Erythroblast (primary cell): Measurements from ENCODE around the gene IPO5.

Experiments
- GATA1 ChIP-seq: IDR thresholded peaks from 2 replicates; pipeline ENCODE4 v1.6.1; 2011; ENCODE audit warnings: low read depth, mild to moderate bottlenecking, control low read depth, low read length, moderate library complexity
- POLR2A ChIP-seq: IDR thresholded peaks from 2 replicates; pipeline ENCODE4 v1.6.1; 2011; ENCODE audit warnings: mild to moderate bottlenecking, low read length

- TF ChIP-seq POLR2A (no peak), GATA1 (no peak)
Observed at GRCh38 chr13:98022210-98022609, 68.7 kb downstream of the IPO5 start.
